ENCODE results near the gene SLFN12L.
"Not testable (repeated sequence)": the region's sequence is repeated elsewhere in the genome, so short reads cannot be mapped to it uniquely, and the experiment has no call there.

Gene SLFN12L

GRCh38 chr17:35542990-35543389 is 5.5 kb upstream of the SLFN12L start:
- no peak for DNase-seq (ENCODE audit: low spot score)

- DNase-seq (ENCODE audit: low spot score): no peak
These were observed 4.0 kb upstream of the SLFN12L start for GRCh38 chr17:35541434-35541833.

- peak; percentile 60 for DNase-seq (ENCODE audit: low spot score)
These were observed 3.3 kb upstream of the SLFN12L start for GRCh38 chr17:35540589-35541404.

GRCh38 chr17:35539659-35540026 is 2.2 kb upstream of the SLFN12L start:
- no peak for DNase-seq (ENCODE audit: low spot score)

- peak; percentile 48 for DNase-seq (ENCODE audit: low spot score)
These were observed 760 bp downstream of the SLFN12L start for GRCh38 chr17:35536664-35537171.

GRCh38 chr17:35535406-35535805 is 2.1 kb downstream of the SLFN12L start:
- DNase-seq (ENCODE audit: low spot score): not testable (repeated sequence)

GRCh38 chr17:35534576-35535093 is 2.8 kb downstream of the SLFN12L start:
- DNase-seq (ENCODE audit: low spot score): no peak

GRCh38 chr17:35531160-35531559 is 6.3 kb downstream of the SLFN12L start:
- DNase-seq (ENCODE audit: low spot score): peak; percentile 50

GRCh38 chr17:35529866-35530265 is 7.6 kb downstream of the SLFN12L start:
- no peak for DNase-seq (ENCODE audit: low spot score)

GRCh38 chr17:35529326-35529725 is 8.2 kb downstream of the SLFN12L start:
- DNase-seq (ENCODE audit: low spot score): not testable (repeated sequence)

- DNase-seq (ENCODE audit: low spot score): no peak
These were observed 14.2 kb downstream of the SLFN12L start for GRCh38 chr17:35523296-35523695.

GRCh38 chr17:35521654-35522256 is 15.7 kb downstream of the SLFN12L start:
- DNase-seq (ENCODE audit: low spot score): peak; percentile 75

GRCh38 chr17:35521150-35521549 is 16.3 kb downstream of the SLFN12L start:
- DNase-seq (ENCODE audit: low spot score): no peak

GRCh38 chr17:35519906-35520442 is 17.5 kb downstream of the SLFN12L start:
- no peak for DNase-seq (ENCODE audit: low spot score)

GRCh38 chr17:35519439-35519838 is 18.0 kb downstream of the SLFN12L start:
- DNase-seq (ENCODE audit: low spot score): peak; percentile 39

GRCh38 chr17:35518431-35518830 is 19.0 kb downstream of the SLFN12L start:
- not testable (repeated sequence) for DNase-seq (ENCODE audit: low spot score)

GRCh38 chr17:35515027-35515426 is 22.5 kb downstream of the SLFN12L start:
- DNase-seq (ENCODE audit: low spot score): no peak

- no peak for DNase-seq (ENCODE audit: low spot score)
These were observed 22.9 kb downstream of the SLFN12L start for GRCh38 chr17:35514564-35514963.

- no peak for DNase-seq (ENCODE audit: low spot score)
These were observed 27.4 kb downstream of the SLFN12L start for GRCh38 chr17:35510052-35510451.

GRCh38 chr17:35507714-35508113 is 29.8 kb downstream of the SLFN12L start:
- DNase-seq (ENCODE audit: low spot score): not testable (repeated sequence)

GRCh38 chr17:35499548-35499947 is 37.9 kb downstream of the SLFN12L start:
- no peak for DNase-seq (ENCODE audit: low spot score)

GRCh38 chr17:35498448-35499178 is 38.9 kb downstream of the SLFN12L start:
- DNase-seq (ENCODE audit: low spot score): no peak

Data from CD4-positive, alpha-beta T cell treated with Interleukin-2 at 100 ng/mL for 4 hours (primary cell).